ENCODE measurements around the gene CAD.

The CAD gene

GRCh38 chr2:27199241-27199640, 17.9 kb upstream of the CAD start:
- no peak for DNase-seq

GRCh38 chr2:27201675-27202074, 15.5 kb upstream of the CAD start:
- no peak for DNase-seq

DNA sequence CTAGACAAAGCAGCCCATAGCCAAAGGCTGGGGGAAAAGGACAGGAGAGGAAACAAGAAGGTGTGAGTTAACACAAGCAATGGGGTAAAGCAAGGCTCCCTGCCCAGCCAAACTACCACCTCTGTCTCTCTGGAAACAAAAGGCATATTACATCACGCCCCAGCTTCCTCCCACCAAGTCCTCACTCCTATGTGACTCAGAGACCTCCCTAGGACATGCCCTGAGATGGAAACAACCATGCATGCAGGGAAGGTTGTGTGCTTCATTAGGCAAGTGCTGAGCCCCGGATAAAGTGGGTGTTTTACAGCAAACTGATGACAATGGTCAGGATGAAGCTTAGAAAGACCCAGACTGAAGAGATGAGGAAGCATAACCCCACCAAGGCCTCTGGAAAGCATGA, 14.3 kb upstream of the CAD start:
- no peak for DNase-seq

GRCh38 chr2:27203741-27204140, 13.4 kb upstream of the CAD start:
- no peak for DNase-seq

GRCh38 chr2:27204566-27204965, 12.6 kb upstream of the CAD start:
- no peak for DNase-seq

GRCh38 chr2:27205206-27205605, 12.0 kb upstream of the CAD start:
- DNase-seq, result no peak

- no peak for DNase-seq
Measured at GRCh38 chr2:27206346-27206745, 10.8 kb upstream of the CAD start.

GRCh38 chr2:27208486-27209050, 8.6 kb upstream of the CAD start:
- DNase-seq, result no peak

- DNase-seq, result no peak
Measured at GRCh38 chr2:27209621-27210401, 7.4 kb upstream of the CAD start.

- no peak for DNase-seq
Measured at GRCh38 chr2:27211241-27211942, 5.8 kb upstream of the CAD start.

DNA sequence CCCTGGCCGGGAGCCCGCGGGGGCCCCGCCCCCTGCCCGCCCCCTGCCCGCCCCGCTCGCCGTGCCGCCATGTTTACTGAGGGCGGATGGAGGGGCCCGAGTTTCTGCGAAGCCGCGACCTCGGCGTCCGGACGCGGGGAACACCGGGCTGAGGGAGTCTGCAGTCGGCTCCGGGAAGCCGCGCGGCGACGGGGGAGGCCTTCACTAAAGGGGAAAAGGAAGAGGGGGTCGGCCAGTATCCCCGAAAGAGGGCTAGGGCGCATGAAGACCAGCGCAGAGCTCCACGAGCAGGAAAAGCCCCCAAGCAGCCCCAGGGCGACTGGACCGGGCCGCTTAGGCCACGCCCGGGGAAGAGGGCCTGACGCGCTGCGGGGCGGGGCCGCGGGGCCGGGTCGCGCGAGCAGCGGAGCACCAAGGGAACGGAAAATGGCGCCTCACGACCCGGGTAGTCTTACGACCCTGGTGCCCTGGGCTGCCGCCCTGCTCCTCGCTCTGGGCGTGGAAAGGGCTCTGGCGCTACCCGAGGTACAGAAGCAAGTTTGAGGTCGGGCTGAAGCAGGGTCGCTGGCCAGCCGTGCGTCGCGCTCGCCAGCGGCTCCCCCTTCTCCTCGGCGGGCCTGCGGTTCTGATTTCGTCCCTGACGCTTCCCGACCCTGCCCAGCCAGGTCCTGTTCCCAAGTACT, 5.1 kb upstream of the CAD start, which contains the start of the genes ATRAID and SLC5A6:
Gene ATRAID, plus strand, starts transcription at position 99 of the 683 bp plus-strand sequence. Its CDS starts 328 bp downstream, at position 427.
Gene SLC5A6, minus strand, starts transcription at position 326 of the 683 bp plus-strand sequence. CDS start 4,618 bp downstream, outside the sequence.
- peak; percentile 91 for DNase-seq

- no peak for DNase-seq
Measured at GRCh38 chr2:27212626-27213471, 4.3 kb upstream of the CAD start.

DNA sequence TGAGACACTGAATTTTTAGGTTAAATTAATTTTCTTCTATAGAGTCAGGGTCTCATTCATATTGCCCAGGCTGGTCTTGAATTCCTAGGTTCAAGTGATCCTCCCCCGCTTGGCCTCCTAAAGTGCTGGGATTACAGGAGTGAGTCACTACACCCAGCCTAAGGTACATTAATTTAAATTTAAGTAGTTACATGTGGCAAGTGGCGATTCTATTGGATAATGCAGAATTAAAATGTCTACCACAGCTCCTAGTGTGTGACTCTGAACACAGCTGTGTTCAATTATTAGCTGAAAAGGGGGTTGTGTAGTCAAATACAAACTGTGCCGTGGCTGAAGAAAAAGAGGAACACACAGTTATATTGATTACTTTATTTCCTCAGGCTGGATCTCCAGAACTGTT, 2.2 kb upstream of the CAD start:
- no peak for DNase-seq

GRCh38 chr2:27216416-27217137, 592 bp upstream of the CAD start:
- DNase-seq, result no peak

- DNase-seq, result no peak
Measured at GRCh38 chr2:27218614-27219013, 1.4 kb downstream of the CAD start.

DNA sequence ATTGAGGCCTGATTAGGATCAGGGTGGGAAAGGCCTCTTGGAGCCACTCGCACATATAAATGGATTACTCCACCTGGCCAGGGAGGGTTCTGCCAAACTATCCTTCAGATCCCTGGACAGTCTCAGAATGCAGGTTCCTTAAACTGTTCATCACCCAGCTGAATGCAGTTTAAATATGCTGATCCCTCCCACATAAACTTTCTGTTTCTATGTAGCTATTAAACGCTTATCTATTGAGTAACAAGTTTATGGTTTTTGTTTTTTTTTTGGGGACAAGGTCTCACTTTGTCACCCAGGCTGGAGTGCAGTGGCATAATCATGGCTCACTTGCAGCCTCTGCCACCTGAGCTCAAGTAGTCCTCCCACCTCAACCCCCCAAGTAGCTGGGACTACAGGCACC, 1.9 kb downstream of the CAD start:
- no peak for DNase-seq

- no peak for DNase-seq
Measured at GRCh38 chr2:27220091-27220490, 2.9 kb downstream of the CAD start.

GRCh38 chr2:27221166-27221565, 4.0 kb downstream of the CAD start:
- no peak for DNase-seq

GRCh38 chr2:27222407-27222806, 5.2 kb downstream of the CAD start:
- DNase-seq, result no peak

- DNase-seq, result no peak
Measured at GRCh38 chr2:27223416-27223815, 6.2 kb downstream of the CAD start.

DNA sequence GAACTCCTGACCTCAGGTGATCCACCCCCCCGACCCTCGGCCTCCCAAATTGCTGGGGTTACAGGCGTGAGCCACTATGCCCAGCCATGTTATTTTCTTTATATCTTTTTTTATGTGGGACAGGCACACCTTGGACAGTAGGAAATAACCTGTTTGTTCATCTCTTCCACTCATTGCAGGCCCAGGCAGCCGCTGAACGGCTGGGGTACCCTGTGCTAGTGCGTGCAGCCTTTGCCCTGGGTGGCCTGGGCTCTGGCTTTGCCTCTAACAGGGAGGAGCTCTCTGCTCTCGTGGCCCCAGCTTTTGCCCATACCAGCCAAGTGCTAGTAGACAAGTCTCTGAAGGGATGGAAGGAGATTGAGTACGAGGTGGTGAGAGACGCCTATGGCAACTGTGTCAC, 8.4 kb downstream of the CAD start:
- no peak for DNase-seq

DNA sequence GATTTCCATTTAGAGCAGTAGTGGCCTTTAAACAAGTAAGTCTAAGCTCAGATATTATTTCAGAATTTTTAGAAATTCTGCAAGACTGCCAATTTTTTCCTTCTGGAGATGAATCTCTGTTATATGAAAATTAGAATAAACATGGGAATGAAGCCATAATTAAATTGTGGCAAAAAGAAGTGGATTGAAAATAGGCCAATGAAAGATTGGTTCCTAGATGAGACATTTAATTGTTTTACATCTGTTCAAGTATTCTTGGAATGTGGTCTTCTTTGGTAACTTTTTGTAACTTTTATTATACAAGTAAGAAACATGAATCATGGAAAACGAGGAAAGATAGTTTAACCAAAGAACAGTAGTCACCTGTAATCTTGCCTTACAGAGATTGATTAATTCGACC, 10.3 kb downstream of the CAD start:
- DNase-seq, result no peak

All from activated T-cell treated with anti-CD3 and anti-CD28 coated beads, Interleukin-2, amount 50 U/mL, for 1 hour (primary cell).